Right cardiac atrium (tissue), 5 donors: ENCODE results near the gene ZNF709. TPM values are rescaled to one million over a fixed set of nuclear protein-coding genes. Genes with fewer than 3 reads are reported as not detected.
"Not testable (repeated sequence)": the region's sequence is repeated elsewhere in the genome, so short reads cannot be mapped to it uniquely, and the experiment has no call there.

Experiments used
- ATAC-seq, 2 donors: fragments of 200-7000 bp; cut with Tn5 transposase; one replicate each; pipeline versions ENCODE4 v1.8.0 to v1.9.1; 2020; ENCODE audit warnings: moderate library complexity in 2 of 2, mild to moderate bottlenecking in 1 of 2
- DNase-seq, 3 donors: peaks; one replicate each; pipeline ENCODE4 v3.0.0-alpha.2; 2020
- H3K27ac ChIP-seq: one replicate; pipeline ENCODE4 v1.5.1; 2013; ENCODE audit warnings: mild to moderate bottlenecking, low read length, control low read depth, moderate library complexity
- H3K27me3 ChIP-seq: one replicate; pipeline ENCODE4 v1.6.1; 2013; ENCODE audit not compliant: control insufficient read depth, insufficient read depth
- H3K4me1 ChIP-seq: one replicate; pipeline ENCODE4 v1.6.1; 2013; ENCODE audit warnings: low read length; ENCODE audit not compliant: control insufficient read depth, insufficient read depth
- H3K4me3 ChIP-seq: one replicate; pipeline ENCODE4 v1.5.1; 2013; ENCODE audit warnings: low read length, control low read depth
- H3K9me3 ChIP-seq: one replicate; pipeline ENCODE4 v1.6.1; 2013; ENCODE audit warnings: low read length; ENCODE audit not compliant: control insufficient read depth
- WGBS: extraction: QIAGEN DNeasy Blood & Tissue Kit; methylation state at CpG from one replicate; pipeline ENCODE4 v1.1.7; 2013; 5-methylcytosine and 5-hydroxymethylcytosine counted together
- intact Hi-C, 4 donors: fragments of 100-400 bp; cut with DNase I; formaldehyde crosslinking; loops; one replicate each; pipeline versions ENCODE4 v1.11.0 to v1.14.0; 2022 to 2023
- polyA plus RNA-seq: library from polyadenylated mRNA; stranded (reverse); fragments of 200-250 nt; gene quantifications from one replicate; pipeline ENCODE4 v1.2.3, GENCODE V29; 2013
- total RNA-seq, 4 donors: library from RNA; stranded (reverse); fragmentation: NEBNext Ultra II Directional; extraction: Animal tissue kit (Norgen Biotek cat#: 25700); gene quantifications; one replicate each; pipeline ENCODE4 v1.2.1, GENCODE V29; 2021
- donor health status: healthy with polysubstance abuse.
- donor health status: DM: no; HTN: yes; CAD: no.
- donor health status: DM: no; HTN: no; CAD: no.
- donor health status: DM: no; HTN: yes; CAD: no; lungs with severe emphysema.
- donor health status: DM: yes; HTN: yes; CAD: no.

The ZNF709 gene
- total and polyA plus RNA-seq, 5 donors: 1.3 to 2.6 (median 1.9) TPM

DNA sequence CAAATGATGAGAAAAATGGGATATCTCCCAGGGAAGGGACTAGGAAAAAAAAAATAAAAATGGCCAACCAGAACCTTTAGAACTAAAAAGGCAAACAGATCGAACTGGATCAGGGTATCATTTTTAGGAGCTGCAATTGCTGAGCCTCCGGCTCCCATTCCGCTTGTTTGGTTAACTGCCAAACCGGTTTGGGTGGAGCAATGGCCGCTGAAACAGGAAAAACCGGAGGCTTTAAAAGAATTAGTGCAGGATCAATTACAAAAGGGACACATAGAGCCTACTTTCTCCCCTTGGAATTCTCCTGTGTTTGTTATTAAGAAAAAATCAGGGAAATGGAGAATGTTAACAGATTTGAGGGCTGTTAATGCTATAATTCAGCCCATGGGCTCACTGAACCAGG lies 31.1 kb downstream of the ZNF709 start:
- intact Hi-C loops: no loop called here
- DNase-seq (no peak), ATAC-seq (no peak)
- no peaks in the 10 kb centered on the region for H3K27me3 ChIP-seq
- WGBS: 61% methylated on average over 6 of the region's 6 CpGs
- peaks cover 2% of the 10 kb centered on the region for H3K9me3 ChIP-seq
- no peaks in the 10 kb centered on the region for H3K4me1 ChIP-seq
- no peak overlapping the region for H3K27ac ChIP-seq
- no peak overlapping the region for H3K4me3 ChIP-seq

- intact Hi-C loops: no loop called here
- WGBS: 76% methylated on average over 10 of the region's 10 CpGs
- no peak overlapping the region for H3K4me3 ChIP-seq
- no peak for ATAC-seq
- no peak for DNase-seq
- no peaks in the 10 kb centered on the region for H3K27me3 ChIP-seq
- H3K4me1 ChIP-seq: no peaks in the 10 kb centered on the region
- H3K27ac ChIP-seq: no peak overlapping the region
- peaks cover 2% of the 10 kb centered on the region for H3K9me3 ChIP-seq
Observed at GRCh38 chr19:12450844-12451243, 33.8 kb downstream of the ZNF709 start.

DNA sequence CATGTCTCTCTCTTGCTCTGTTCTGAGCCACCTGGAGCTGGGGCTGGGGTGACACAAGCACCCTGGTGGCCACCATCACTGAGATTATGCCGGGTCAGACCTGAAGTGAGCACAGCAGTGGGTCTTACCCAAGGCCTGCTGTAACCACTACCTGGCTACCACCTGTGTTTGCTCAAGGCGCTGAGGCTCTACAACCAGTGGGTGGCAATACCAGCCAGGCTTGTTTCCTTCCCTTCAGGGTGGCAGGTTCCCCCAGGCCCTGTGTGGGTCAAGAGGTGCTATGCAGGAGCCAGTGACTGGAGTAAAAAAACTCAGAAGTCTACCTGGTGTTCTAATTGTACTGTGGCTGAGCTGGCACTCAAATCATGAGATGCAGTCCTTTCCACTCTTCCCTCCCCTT lies 35.8 kb downstream of the ZNF709 start:
- WGBS: 50% methylated on average over 2 of the region's 2 CpGs
- H3K4me3 ChIP-seq: no peak overlapping the region
- no peak for ATAC-seq
- no peaks in the 10 kb centered on the region for H3K4me1 ChIP-seq
- DNase-seq: no peak
- intact Hi-C loops: no loop called here
- no peak overlapping the region for H3K27ac ChIP-seq
- H3K27me3 ChIP-seq: no peaks in the 10 kb centered on the region
- peaks cover 2% of the 10 kb centered on the region for H3K9me3 ChIP-seq

GRCh38 chr19:12440541-12441316 lies 43.9 kb downstream of the ZNF709 start, which contains the start of gene ZNF443:
ZNF443 (minus strand) TSS chr19:12441021; CDS start chr19:12440914, 107 bp downstream.
- Histone ChIP-seq H3K27ac (peak within 1 kb of the TSS; percentile 8), H3K27me3 (no peaks in the 10 kb centered on the region), H3K4me3 (peak within 1 kb of the TSS; percentile 38), H3K4me1 (no peaks in the 10 kb centered on the region), H3K9me3 (no peaks in the 10 kb centered on the region)
- WGBS: under 1% methylated on average over 59 of the region's 59 CpGs
- DNase-seq: peak; percentile 98 to 100 (median 99)
- intact Hi-C loops: no loop called here
- peak; percentile 100 for ATAC-seq

DNA sequence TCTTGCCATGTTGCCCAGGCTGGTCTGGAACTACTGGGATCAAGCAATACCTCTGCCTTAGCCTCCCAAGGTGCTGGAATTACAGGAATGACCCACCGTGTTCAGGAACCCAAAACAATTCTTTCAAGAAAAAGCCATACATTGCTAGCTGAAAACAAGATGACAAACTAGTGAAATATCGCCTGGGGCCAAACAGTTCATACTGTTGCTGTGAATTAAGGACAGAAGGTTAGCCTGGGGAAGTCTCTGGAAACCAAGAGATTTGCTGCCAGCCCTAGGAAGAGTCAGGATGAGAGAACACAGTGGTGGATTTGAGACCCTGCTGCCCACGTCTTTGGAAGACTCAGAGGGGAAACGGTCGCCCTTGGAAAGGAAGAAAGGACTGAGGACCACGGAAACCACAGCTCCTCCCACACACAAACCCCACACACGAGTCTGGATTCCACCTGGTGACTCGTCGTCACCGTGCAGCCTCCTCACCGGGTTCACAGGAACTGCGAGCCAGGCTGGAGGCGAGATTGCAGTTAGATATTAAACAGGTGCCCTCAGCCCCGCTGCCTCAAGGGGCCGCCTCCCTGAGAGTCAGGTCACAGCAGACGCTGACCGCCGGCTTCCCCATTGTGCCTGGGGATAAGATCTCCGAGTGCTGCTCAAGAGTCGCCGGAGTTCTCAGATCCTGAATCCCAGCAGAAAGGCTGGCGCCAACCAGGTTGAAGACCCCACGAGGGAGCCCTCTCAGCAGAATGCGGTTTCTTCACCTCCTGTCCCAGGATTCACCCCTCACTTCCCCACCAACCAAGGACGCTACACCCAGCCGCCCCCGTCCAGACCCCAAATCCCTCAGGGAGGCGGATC lies 44.7 kb downstream of the ZNF709 start:
- 2% methylated on average over 24 of the region's 28 CpGs for WGBS
- peak; percentile 4 to 38 for ATAC-seq
- H3K4me1 ChIP-seq, H3K27me3 ChIP-seq, intact Hi-C loops, H3K9me3 ChIP-seq: not testable (repeated sequence)
- DNase-seq: peak in 1 of 3 donors; percentile 45
- peak overlapping the region; percentile 8 for H3K27ac ChIP-seq
- H3K4me3 ChIP-seq: peak overlapping the region; percentile 38

- H3K27me3 ChIP-seq, H3K27ac ChIP-seq, ATAC-seq, H3K4me1 ChIP-seq, DNase-seq, H3K9me3 ChIP-seq, H3K4me3 ChIP-seq, intact Hi-C loops: not testable (repeated sequence)
- WGBS: 98% methylated on average over 6 of the region's 6 CpGs
Observed at GRCh38 chr19:12430726-12431299, 53.8 kb downstream of the ZNF709 start.

- Histone ChIP-seq H3K9me3 (no peaks in the 10 kb centered on the region), H3K4me3 (no peak overlapping the region), H3K27me3 (no peaks in the 10 kb centered on the region), H3K4me1 (no peaks in the 10 kb centered on the region), H3K27ac (no peak overlapping the region)
- no peak for ATAC-seq
- 100% methylated on average over 4 of the region's 4 CpGs for WGBS
- DNase-seq: no peak
- intact Hi-C loops: no loop called here
Observed at GRCh38 chr19:12425888-12426274, 58.7 kb downstream of the ZNF709 start.

GRCh38 chr19:12425236-12425887 lies 59.3 kb downstream of the ZNF709 start:
- intact Hi-C loops: no loop called here

DNA sequence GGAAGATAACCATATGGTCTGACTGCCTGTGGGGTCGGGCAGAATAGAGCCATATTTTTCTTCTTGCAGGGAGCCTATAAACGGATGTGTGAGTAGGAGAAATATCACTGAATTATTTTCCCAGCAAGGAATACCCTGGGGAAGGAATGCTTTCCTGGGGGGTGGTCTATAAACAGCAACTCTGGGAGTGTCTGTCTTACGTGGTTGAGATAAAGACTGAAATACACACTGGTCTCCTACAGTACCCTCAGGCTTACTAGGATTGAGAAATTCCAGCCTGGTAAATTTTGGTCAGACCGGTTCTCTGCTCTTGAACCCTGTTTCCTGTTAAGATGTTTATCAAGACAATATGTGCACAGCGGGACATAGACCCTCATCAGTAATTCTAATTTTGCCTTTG lies 67.3 kb downstream of the ZNF709 start:
- H3K4me1 ChIP-seq, intact Hi-C loops, ATAC-seq, H3K9me3 ChIP-seq, H3K27ac ChIP-seq, H3K27me3 ChIP-seq, H3K4me3 ChIP-seq, DNase-seq: not testable (repeated sequence)
- 89% methylated on average over 5 of the region's 5 CpGs for WGBS

More at GRCh38 chr19:12425236-12425887, 59.3 kb downstream of the ZNF709 start:
- ATAC-seq: no peak
- no peak for DNase-seq
- no peaks in the 10 kb centered on the region for H3K9me3 ChIP-seq
- no peak overlapping the region for H3K27ac ChIP-seq
- WGBS: 92% methylated on average over 2 of the region's 2 CpGs
- H3K4me1 ChIP-seq: no peaks in the 10 kb centered on the region
- H3K27me3 ChIP-seq: no peaks in the 10 kb centered on the region
- H3K4me3 ChIP-seq: no peak overlapping the region

- Histone ChIP-seq H3K9me3 (no peaks in the 10 kb centered on the region), H3K4me1 (no peaks in the 10 kb centered on the region), H3K27ac (no peak overlapping the region), H3K4me3 (no peak overlapping the region), H3K27me3 (no peaks in the 10 kb centered on the region)
- WGBS: 96% methylated on average over 2 of the region's 2 CpGs
- ATAC-seq (no peak), DNase-seq (no peak)
- intact Hi-C loops: no loop called here
Observed at GRCh38 chr19:12411893-12412292, 72.7 kb downstream of the ZNF709 start.
